H1 (cell line): ENCODE data around the gene DDX42. TPM values are rescaled to one million over a fixed set of nuclear protein-coding genes. Genes with fewer than 3 reads are reported as not detected.

Source experiments
- ATF3 ChIP-seq: IDR thresholded peaks from 2 replicates; pipeline ENCODE4 v1.6.1; 2011; ENCODE audit warnings: low read depth, mild to moderate bottlenecking, low read length; ENCODE audit not compliant: insufficient read depth
- MAX ChIP-seq: IDR thresholded peaks from 2 replicates; pipeline ENCODE4 v1.6.1; 2012; ENCODE audit warnings: inconsistent platforms
- POU5F1 ChIP-seq: IDR thresholded peaks from 2 replicates; pipeline ENCODE4 v1.6.1; 2011; ENCODE audit warnings: low read depth, mild to moderate bottlenecking, low read length, moderate library complexity
- RNF2 ChIP-seq: fragments of 200-900, 300-1000 bp; sonication (generic); IDR thresholded peaks from 2 replicates; pipeline ENCODE4 v1.7.1; 2016; ENCODE audit warnings: borderline replicate concordance, low read depth, mild to moderate bottlenecking, antibody characterized with exemption, low read length; ENCODE audit not compliant: poor library complexity, severe bottlenecking; ENCODE audit errors: missing control alignments
- TAF1 ChIP-seq: IDR thresholded peaks from 2 replicates; pipeline ENCODE4 v1.6.1; 2011; ENCODE audit warnings: mild to moderate bottlenecking, low read depth, low read length
- polyA plus RNA-seq, 7 experiments: library from polyadenylated mRNA; depleted of rRNA in 3 of 7; stranded (reverse) in 5 of 7; unstranded in 2 of 7; fragments of >200 nt in 5 of 7; fragments of 200-250 nt in 2 of 7; gene quantifications; 1 replicate in 5 of 7; 2 replicates in 1 of 7; 4 replicates in 1 of 7; pipeline versions ENCODE4 v1.2.1 to v1.2.3, GENCODE V29; 2011 to 2013; ENCODE audit warnings: missing spikeins in 2 of 7, mixed read lengths in 2 of 7
- total RNA-seq: library from RNA; stranded (reverse); fragmentation: NEBNext Ultra II Directional; extraction: Animal tissue kit (Norgen Biotek cat#: 25700); gene quantifications from 2 replicates; pipeline ENCODE4 v1.2.1, GENCODE V29; 2021

DDX42 gene
- total and polyA plus RNA-seq, 2 of the 8 experiments (the other 6 are each of a cell fraction or from before 2014, with no cell fraction given), result 40.6 to 114 TPM

GRCh38 chr17:63848834-63849689, 75.1 kb downstream of the DDX42 start (continued):
- TF ChIP-seq RNF2 (peak; percentile 64), TAF1 (no peak; the same call in 1 of the 2 replicates), MAX (peak; percentile 99), ATF3 (no peak), POU5F1 (no peak)
- TF ChIP-seq, all 59 proteins: peak for 21
